HG03135 (cell line): Measurements from ENCODE around the gene UBL7.
"Not testable (repeated sequence)": the region's sequence is repeated elsewhere in the genome, so short reads cannot be mapped to it uniquely, and the experiment has no call there.

Experiments
- ATAC-seq: cut with Tn5 transposase; IDR thresholded peaks from one replicate; pipeline ENCODE4 v1.9.1; 2021; ENCODE audit warnings: mild to moderate bottlenecking, moderate library complexity; ENCODE audit not compliant: unreplicated experiment

The UBL7 gene

DNA sequence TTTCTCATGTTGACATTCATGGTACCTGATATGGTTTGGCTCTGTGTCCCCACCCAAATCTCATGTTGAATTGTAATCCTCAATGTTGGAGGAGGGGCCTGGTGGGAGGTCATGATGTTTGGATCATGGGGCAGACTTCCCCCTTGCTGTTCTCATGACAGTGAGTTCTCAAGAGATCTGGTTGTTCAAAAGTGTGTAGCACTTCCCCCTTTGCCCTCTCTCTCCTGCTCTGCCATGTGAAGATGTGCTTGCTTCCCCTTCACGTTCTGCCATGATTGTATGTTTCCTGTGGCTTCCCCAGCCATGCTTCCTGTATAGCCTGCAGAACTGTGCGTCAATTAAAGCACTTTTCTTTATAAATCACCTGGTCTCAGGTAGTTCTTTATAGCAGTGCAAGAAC is 3.3 kb upstream of the UBL7 start:
- no peak for ATAC-seq

DNA sequence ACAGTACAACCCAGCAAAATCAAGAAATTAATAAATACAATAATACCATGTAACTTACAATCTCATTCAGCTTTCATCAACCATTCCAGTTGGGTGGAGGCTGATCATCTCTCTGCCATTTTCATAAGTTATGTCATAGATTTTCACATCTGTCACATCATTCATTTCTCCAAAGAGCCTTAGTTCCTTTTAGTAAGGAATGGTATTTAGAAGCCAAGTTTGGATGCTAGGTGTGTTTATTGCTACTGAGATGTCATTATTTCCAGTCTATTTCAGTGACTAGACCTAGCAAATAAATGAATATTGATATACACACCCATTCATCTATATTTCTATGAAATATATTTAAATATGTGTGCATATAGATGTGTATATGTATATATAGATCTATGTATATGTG is 2.7 kb upstream of the UBL7 start:
- ATAC-seq, result no peak

DNA sequence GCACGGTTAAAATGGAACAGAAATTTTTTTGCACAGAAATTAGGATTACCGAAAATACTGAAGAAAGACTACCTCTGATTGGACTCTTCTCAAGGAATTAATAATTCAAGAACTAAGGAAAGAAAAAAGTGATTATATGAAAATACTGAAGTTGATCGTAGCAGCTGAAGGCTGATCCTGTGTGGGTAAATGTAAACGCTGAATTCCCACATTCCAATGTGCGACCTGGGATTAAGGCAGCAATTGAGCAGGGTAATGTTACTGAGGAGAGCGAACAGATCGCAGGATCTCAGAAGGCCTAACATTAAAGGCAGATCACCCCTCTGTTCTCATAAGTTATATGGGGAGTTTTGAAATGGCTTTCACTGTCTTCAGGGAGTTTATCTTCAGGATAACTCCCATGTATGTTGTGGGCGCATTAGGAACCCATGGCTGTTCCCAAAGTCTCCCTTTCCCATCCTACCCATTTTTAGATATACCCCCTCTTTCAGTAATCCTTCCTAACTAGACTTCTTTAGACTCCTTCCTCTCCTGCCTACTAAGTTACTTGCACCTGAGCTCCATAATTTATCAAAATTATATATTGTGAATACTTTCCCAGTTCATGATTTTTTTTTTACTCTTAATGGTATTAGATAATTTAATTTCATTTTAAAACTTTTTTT is 1.0 kb upstream of the UBL7 start:
- no peak for ATAC-seq

DNA sequence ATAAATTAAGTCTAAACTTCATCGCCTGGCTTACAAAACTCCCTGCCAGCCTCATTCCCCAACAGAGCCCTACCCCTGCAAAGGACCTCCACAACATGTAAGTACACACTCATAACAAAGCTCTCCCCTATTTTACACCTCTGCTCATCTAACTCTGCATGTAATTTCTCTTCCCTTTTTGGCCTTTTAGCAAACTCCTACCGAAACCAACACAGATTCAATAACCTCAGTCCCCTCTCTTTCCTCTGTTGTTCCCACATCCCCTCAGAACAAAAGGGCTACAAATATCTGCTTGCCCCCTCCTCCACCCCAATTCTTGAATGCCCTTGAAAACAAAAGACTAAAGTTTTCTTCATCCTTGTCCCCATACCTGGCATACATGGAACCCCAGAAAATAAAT is 662 bp downstream of the UBL7 start:
- no peak for ATAC-seq

DNA sequence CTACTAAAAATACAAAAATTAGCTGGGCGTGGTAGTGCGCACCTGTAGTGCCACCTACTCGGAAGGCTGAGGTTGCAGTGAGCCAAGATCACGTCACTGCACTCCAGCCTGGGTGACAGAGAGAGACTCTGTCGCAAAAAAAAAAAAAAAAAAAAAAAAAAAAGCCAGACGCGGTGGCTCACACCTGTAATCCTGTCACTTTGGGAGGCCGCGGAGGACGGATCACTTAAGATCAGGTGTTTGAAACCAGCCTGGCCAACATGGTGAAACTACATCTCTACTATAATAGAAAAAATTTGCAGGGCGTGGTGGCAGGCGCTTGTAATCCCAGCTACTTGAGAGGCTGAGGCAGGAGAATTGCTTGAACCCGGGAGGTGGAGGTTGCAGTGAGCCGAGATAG is 1.2 kb downstream of the UBL7 start:
- ATAC-seq, result not testable (repeated sequence)

DNA sequence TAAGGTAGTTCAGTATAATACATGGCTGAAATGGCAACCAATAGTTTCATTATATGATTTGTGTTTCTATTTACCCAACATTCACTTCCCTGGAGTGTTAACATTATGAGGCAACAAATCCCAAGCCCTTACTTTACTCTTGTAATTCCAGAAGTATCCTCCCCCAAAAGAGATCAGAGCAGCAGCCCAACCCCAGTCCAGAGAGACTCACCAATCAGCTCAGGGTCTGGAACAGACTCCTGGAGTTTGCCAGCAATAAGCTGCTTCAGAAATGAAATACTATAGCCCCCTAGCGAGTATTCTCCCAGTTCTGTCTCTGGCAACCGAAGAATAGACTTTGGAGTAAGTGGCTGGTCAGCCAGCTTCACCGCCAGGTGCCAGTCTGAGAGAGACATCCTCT is 2.5 kb downstream of the UBL7 start:
- ATAC-seq, result no peak

DNA sequence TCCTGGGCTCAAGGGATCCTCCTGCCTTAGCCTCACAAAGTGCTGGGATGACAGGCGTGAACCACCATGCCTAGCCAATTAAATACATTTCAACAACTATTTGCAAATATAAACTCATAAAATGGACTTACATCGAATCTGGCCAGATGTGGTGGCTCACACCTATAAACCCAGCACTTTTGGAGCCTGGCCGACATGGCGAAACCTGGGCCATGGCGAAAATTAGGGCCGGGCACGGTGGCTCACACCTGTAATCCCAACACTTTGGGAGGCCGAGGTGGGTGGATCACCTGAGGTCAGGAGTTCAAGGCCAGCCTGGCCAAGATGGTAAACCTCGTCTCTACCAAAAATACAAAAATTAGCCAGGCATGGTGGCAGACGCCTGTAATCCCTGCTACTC is 3.9 kb downstream of the UBL7 start:
- not testable (repeated sequence) for ATAC-seq

DNA sequence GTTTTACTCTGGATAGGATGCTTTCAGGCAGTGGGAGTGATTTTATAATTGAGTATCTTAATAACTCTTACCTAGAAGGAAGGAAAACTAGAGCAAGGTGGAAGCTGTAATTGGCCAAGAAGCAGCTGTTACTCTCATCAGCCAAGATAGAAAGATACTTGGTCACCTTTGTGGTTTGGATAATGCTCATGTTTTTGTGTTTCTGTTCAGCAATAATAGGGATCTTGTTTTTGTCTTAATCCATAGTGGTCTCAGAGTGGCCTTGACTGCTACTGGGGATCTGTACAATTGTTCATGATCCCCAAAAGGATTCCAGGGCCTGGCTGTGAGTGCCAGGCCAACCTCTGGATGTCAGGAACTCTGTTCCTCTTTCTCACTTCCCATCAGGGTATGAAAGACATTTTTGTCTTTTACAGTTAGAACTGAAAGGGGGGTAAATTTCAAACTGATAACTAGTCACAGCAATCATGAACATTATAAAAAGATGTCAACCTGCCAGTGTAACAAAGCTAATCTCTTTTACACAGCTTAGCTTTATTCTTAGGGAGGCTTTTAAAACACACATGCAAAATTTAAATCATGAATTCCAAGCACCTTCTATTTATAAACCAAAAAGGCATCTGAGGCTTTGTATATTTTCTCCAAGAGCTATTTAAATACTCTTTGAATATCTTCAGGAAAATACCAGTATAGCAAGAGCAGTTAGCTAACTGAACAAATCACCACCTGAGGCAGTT is 6.0 kb downstream of the UBL7 start:
- ATAC-seq, result no peak

DNA sequence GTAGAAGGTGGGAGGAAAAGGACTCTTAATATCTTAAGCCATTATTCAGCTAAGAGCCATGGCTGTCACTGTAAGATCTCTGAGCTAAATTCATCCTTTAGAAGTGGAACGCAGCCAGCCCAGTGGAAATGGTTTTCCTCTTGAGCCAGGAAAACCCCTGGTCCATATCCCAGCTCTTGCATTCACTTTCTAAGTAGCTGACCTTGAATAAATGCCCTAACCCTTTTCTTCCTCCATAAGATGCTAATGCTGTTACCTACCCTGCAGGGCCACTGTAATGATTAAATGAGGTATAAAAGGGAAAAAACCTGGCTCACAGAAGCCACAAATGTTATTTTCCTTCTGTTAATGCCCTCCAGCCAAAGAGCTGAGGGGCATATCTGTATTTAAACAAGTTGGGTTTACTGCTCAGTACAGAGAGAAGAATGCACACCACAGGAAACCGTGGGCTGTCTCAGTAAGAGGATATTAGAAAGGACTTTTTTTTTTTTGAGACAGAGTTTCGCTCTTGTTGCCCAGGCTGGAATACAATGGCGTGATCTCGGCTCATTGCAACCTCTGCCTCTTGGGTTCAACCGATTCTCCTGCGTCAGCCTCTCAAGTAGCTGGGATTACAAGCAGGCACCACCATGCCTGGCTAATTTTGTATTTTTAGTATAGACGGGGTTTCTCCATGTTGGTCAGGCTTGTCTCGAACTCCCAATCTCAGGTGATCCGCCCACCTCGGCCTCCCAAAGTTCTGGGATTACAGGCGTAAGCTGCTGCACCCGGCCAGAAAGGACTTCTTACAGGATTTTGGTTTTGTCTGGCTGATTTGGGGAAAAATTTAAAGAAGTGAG is 6.8 kb downstream of the UBL7 start:
- no peak for ATAC-seq

DNA sequence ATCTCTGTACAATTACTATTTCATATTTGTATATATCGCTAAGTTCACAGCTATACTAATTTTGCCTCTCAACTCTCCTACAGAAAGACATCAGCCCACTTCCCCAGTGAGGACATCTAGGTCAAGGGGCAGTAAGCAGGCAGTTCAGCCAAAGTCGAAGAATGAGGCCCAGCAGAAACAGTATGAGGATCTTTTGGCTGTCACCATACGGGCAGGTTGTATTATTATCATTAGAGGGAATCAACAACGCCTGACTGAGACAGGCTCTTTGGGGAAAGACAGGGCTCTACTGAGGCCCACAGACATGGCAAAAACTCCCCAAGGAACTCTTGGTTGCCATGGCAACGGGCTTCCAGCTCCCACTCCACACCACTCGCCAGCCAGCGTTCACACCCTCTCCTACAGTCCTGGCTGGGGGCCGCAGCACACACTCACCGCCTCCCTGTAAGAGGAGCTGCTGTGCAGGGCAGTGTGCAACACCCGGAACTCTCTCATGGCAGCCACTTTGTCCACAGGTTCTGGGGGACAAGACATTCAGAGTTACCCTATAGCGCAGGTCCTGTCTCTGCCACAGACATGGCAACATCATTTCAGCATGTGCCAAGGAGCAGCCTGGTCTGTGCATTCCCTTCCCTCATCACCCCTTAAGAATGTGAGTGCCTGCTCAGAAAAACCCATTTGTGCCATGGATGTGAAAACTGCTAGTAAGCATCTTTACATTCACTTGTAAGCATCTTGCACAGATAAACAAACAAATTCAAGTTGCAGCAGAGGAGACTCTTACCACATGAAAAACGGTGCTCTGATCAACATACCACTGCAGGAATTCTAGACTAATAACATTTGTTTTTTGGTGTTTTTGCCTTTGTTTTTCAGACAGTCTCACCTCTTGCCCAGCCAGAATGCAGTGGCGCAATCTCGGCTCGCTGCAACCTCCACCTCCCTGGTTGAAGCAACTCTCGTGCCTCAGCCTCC is 8.8 kb downstream of the UBL7 start:
- no peak for ATAC-seq

DNA sequence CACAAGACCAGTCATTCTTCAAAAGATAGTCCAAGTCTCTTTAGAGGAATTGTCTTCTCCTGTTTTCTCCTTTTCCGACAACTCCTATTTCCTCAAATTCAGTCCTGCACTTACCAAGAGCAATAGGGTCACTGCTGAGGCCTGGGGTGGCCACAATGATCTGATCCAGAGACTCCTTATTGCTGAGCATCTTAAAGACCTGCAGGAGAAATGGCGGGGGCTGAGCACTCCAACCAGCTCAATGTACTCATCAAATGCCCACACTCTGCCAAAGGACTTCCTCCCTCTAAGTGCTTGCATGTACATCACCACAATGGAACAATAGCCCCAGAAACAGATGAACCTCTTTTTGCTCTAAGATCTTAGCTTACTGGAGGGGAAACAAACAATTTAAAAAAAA is 9.6 kb downstream of the UBL7 start:
- no peak for ATAC-seq

DNA sequence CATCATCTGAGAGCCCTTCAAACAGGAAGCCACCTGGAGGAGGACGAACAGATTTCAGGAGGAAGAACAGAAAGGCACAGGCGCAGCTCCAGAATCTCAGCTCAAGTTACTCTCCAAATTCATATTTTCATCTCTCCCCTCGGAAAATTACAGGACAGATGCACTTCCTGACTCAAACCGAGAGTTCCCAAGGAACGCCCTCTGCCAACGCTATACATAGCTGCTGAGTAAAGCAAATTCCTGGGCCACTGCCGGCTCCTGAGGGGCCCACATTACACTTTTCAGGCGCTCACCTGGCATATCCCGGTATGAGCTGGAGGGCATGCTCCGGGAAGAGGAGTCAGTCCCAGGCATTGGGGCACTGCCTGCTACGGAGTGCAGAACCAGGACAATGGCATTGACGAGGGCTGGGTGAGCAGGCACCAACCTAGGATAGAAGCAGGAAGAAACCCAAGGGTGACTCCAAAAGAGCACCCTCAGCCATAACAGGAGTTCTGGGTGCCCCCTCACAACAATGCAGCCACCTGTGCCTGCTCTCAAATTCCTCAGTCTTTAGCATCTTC is 11.2 kb downstream of the UBL7 start:
- no peak for ATAC-seq

DNA sequence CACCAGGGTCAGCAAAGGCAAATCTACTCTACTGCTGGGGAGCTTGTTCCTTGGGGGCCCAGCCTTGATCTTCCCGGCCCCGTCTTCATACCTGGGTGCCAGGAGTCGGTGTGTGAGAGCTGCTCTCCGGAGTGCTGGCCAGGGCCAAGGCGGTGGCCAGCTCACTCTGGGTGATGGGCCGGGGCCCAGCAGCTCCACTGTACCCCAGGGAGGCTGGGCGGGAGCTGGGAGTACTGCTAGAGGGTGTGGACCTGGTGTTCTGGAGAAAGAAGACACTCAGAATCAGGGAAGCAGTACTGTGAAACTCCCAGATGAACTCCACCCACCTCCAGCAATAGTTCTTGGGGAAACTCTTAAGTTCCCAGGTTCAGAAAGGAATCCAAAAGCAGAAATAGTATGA is 11.9 kb downstream of the UBL7 start:
- no peak for ATAC-seq

DNA sequence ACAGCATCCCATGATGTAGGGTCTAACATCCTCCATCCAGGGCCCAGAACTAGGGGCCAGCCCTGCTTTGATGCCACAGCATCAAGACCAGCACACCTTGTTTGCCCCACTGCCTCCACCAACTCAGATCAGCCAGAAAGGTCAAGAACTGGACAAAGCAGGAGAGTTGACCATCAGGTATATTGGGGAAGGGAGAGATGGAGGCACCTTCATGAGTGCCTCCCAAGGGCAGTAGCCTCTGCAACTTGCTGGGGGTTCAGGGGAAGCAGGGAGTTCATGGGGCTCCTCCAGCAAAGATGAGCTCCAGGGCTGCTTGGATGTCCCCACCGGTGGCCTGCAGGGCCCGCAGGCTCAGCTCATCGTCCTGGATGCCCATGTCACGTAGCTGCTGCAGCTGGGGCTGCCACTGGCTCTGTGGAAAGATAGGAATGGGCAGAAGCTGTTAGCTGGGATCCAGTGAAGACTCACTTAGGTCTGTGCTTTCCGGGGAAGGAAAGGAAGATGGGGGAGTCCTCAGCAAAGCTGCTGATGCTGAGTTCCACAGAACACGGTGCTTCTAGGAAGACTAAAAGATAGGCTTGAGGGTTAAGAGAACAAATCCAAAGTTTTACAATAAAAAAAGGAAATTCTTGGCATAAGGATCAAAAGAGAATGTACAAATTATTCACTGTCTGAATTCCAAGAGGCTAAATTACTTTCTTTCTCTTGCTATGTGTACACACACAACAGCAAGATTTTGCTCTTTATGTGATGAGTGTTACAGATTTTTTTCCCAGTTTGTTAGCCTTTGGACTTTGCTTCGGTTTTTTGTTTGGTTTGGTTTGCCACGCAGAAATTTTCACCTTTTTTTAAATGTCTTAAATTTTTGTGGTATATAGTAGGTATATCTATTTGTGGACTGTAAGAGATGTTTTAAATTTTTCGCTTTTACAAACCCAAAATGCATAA is 14.9 kb downstream of the UBL7 start:
- ATAC-seq, result no peak

DNA sequence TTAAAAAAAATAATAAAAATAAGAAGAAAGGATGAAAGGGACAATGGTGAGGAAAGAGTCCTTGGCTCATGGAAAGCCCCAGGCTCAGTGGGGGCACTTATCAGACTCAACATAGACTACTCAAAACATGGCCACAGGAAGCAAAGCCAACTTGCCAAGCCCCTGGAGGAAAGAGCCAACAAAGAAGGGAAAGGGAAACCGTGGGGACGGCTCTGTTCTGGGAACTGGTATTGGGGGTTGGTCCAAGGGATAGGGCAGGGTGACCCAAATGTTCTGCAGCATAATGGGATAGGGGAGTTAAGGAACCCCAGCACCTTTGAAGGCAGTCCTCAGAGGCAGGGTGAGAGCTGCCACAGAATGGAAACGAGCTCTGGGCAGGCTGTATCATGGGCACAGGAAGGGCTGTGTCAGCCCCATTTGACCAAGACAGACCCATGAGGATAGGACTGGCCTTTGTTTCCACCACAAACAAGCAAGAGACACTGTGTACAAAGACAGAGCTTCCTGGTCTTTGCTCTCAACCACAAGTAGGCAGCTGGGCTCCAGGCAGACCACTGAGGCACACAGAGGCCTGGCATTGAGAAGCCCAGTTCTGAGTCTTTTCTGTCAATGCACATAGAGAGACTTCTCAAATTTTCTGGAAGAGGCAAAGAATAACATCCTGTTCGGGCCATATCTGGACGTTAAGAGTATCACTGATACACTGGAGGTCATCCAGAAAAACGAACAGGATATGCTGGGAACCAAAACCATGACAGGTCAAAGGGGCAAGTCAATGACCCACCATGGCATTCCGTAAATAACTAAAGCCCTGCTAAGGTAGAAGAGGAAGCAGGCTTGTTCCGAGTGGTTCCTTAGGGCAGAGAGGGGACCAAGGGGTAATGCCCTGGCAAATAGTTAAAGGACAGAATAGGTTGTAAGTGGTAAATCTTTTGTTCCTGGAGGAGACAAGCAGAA is 16.6 kb downstream of the UBL7 start:
- no peak for ATAC-seq

DNA sequence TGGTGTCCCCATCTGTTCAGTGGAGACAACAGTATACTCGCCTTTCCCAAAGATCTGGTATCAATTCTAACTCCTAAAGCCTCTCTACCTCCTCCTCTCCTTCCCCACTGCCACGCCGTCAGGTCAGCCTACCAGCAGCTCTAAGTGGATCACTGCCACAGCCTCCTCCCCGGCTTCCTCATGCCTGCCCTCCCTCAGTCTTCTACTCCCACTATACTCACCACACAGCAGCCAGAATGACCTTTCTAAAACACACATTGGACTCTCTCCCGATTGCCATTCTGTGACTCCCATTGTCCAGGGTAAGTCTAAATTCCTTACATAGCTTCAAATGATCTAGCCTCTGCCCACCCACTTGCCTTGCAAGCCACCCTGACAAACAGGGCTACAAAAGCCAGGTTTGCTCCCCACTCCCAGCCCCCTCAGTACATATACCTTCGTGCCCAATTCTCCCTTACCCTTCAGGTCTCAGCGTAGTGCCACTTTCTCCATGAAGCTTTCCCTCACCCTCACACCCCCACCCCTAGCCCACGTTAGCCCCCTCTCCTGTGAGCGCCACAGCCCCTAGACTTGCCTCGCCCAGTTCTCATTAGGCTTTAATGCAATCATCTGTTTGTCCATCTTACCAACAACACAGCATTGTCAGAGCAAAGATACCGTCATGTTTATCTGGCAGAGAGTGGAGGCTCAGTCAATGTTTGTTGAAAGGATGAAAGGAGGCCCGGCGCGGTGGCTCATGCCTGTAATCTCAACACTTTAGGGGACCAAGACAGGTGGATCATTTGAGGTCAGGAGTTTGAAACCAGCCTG is 17.7 kb downstream of the UBL7 start:
- ATAC-seq, result no peak

DNA sequence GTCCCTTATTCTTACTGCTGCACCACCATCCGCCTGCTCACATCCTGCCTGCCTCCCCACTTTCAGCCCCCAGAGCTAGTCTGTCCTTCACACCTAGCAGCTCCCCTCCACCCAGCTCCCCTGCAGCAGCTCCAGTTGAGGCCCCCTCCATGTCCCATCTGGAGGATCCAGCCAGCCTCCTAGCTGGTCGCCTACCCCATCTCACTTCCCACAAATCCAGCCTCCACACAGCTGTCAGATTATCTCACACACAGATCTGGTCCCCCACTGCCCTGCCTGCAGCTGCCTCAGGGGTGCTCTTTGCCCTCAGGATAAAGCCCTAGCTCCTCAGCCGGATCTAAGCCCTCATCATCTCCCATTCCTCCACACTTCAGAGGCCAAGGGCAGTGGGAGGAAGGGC is 18.4 kb downstream of the UBL7 start:
- no peak for ATAC-seq
